ENCODE results near the gene PSMD10. TPM values are rescaled to one million over a fixed set of nuclear protein-coding genes. Genes with fewer than 3 reads are reported as not detected.

PSMD10 gene
- polyA plus RNA-seq, 1 donor (not counting 4 experiments of a cell fraction or from before 2014, with no cell fraction given), result 89.3 TPM

DNA sequence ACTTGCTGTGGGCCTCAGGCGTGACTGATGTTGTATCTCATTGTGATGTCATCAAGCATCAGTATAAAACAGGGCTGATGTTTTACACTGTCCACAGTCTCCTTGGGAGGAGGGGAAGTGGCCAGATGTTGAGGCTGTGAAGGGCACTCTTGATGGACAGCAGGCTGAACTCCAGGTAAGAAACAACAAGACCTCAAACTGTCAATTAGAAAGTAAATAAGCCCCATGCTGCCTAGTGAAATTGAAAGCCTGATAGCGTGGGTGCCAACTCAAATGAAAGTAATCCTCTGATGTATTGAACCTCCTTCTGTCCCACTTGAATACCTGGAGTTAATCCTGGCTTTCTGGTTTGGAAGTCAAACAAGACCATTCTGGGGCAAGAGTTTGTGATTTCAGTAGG is 26.7 kb downstream of the PSMD10 start:
- no peaks in the 10 kb centered on the region for H3K9me3 ChIP-seq (ENCODE audit: control insufficient read depth, low read depth, low read length)
- no peaks in the 10 kb centered on the region for H3K9me1 ChIP-seq (ENCODE audit: control insufficient read depth, extremely low read depth, insufficient read depth, low read length)
- peaks cover 13% of the 10 kb centered on the region for H3K27me3 ChIP-seq (ENCODE audit: control insufficient read depth, extremely low read depth, insufficient read depth, low read length)
- H2AFZ ChIP-seq (ENCODE audit: control insufficient read depth, low read length), result no peak overlapping the region
- FAIRE-seq (no peak), DNase-seq (ENCODE audit: low read depth, low spot score) (no peak)
- no peak for TF ChIP-seq CTCF (optimal IDR thresholded peaks at IDR 0.05 in 1 of 3, IDR thresholded peaks at IDR 0.05 in 1 of 3, conservative IDR thresholded peaks at IDR 0.05 in 1 of 3; ENCODE audit: extremely low read depth in 1 of 3, insufficient read depth in 2 of 3, low read length in 3 of 3)
- no peak for TF ChIP-seq EZH2 (IDR thresholded peaks at IDR 0.05; ENCODE audit: low read length)
- no peak overlapping the region for H3K4me2 ChIP-seq (ENCODE audit: control insufficient read depth, extremely low read depth, insufficient read depth, low read depth, low read length)
- H3K4me1 ChIP-seq (ENCODE audit: control insufficient read depth, extremely low read depth, insufficient read depth, low read length), result peaks cover 9% of the 10 kb centered on the region
- no peaks in the 10 kb centered on the region for H4K20me1 ChIP-seq (ENCODE audit: control insufficient read depth, extremely low read depth, insufficient read depth, low read length)
- H3K79me2 ChIP-seq (ENCODE audit: control insufficient read depth, insufficient read depth, low read length), result no peaks in the 10 kb centered on the region
- no peak overlapping the region for H3K9ac ChIP-seq (ENCODE audit: control insufficient read depth, extremely low read depth, insufficient read depth, low read length)
- H3K36me3 ChIP-seq (ENCODE audit: control insufficient read depth in 2 of 2, extremely low read depth in 1 of 2, insufficient read depth in 2 of 2, low read length in 2 of 2), result no peaks in the 10 kb centered on the region
- H3K4me3 ChIP-seq (ENCODE audit: control insufficient read depth in 2 of 3, extremely low read depth in 1 of 3, insufficient read depth in 2 of 3, low read depth in 1 of 3, low read length in 3 of 3), result no peak overlapping the region
- dilution Hi-C loops (cut with MboI; ENCODE audit: extremely low pct_ligation_motif_present, low sequenced_read_pairs), result no loop called here
- no peak overlapping the region for H3K27ac ChIP-seq (ENCODE audit: control insufficient read depth, insufficient read depth, low read length)

GRCh38 chrX:108064001-108064400 is 27.3 kb downstream of the PSMD10 start:
- Histone ChIP-seq H3K27me3 (ENCODE audit: control insufficient read depth, extremely low read depth, insufficient read depth, low read length) (peaks cover 13% of the 10 kb centered on the region), H3K9me1 (ENCODE audit: control insufficient read depth, extremely low read depth, insufficient read depth, low read length) (no peaks in the 10 kb centered on the region), H3K9ac (ENCODE audit: control insufficient read depth, extremely low read depth, insufficient read depth, low read length) (no peak overlapping the region), H3K4me3 (ENCODE audit: control insufficient read depth in 2 of 3, extremely low read depth in 1 of 3, insufficient read depth in 2 of 3, low read depth in 1 of 3, low read length in 3 of 3) (no peak overlapping the region), H3K79me2 (ENCODE audit: control insufficient read depth, insufficient read depth, low read length) (no peaks in the 10 kb centered on the region), H3K9me3 (ENCODE audit: control insufficient read depth, low read depth, low read length) (no peaks in the 10 kb centered on the region), H3K4me2 (ENCODE audit: control insufficient read depth, extremely low read depth, insufficient read depth, low read depth, low read length) (no peak overlapping the region), H3K27ac (ENCODE audit: control insufficient read depth, insufficient read depth, low read length) (no peak overlapping the region), H4K20me1 (ENCODE audit: control insufficient read depth, extremely low read depth, insufficient read depth, low read length) (no peaks in the 10 kb centered on the region), H2AFZ (ENCODE audit: control insufficient read depth, low read length) (no peak overlapping the region), H3K4me1 (ENCODE audit: control insufficient read depth, extremely low read depth, insufficient read depth, low read length) (peaks cover 9% of the 10 kb centered on the region), H3K36me3 (ENCODE audit: control insufficient read depth in 2 of 2, extremely low read depth in 1 of 2, insufficient read depth in 2 of 2, low read length in 2 of 2) (no peaks in the 10 kb centered on the region)
- dilution Hi-C loops (cut with MboI; ENCODE audit: extremely low pct_ligation_motif_present, low sequenced_read_pairs), result no loop called here
- DNase-seq (ENCODE audit: low read depth, low spot score) (no peak), FAIRE-seq (no peak)
- no peak for TF ChIP-seq CTCF (optimal IDR thresholded peaks at IDR 0.05 in 1 of 3, IDR thresholded peaks at IDR 0.05 in 1 of 3, conservative IDR thresholded peaks at IDR 0.05 in 1 of 3; ENCODE audit: extremely low read depth in 1 of 3, insufficient read depth in 2 of 3, low read length in 3 of 3)

Data from keratinocyte (primary cell).